ENCODE measurements around the gene TREM2. TPM values are rescaled to one million over a fixed set of nuclear protein-coding genes. Genes with fewer than 3 reads are reported as not detected.
A peak's percentile ranks its signal among the peaks of the same experiment; 100 is the strongest.

Gene TREM2
- total and polyA plus RNA-seq, 2 donors (not counting 1 experiment from before 2014, with no cell fraction given) = 0.33 TPM; not detected in 1

GRCh38 chr6:41208439-41209106, 45.7 kb upstream of the TREM2 start:
- TF ChIP-seq, protein P1, sequence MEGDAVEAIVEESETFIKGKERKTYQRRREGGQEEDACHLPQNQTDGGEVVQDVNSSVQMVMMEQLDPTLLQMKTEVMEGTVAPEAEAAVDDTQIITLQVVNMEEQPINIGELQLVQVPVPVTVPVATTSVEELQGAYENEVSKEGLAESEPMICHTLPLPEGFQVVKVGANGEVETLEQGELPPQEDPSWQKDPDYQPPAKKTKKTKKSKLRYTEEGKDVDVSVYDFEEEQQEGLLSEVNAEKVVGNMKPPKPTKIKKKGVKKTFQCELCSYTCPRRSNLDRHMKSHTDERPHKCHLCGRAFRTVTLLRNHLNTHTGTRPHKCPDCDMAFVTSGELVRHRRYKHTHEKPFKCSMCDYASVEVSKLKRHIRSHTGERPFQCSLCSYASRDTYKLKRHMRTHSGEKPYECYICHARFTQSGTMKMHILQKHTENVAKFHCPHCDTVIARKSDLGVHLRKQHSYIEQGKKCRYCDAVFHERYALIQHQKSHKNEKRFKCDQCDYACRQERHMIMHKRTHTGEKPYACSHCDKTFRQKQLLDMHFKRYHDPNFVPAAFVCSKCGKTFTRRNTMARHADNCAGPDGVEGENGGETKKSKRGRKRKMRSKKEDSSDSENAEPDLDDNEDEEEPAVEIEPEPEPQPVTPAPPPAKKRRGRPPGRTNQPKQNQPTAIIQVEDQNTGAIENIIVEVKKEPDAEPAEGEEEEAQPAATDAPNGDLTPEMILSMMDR (IDR thresholded peaks at IDR 0.05) = no peak
- TF ChIP-seq EZH2 (IDR thresholded peaks at IDR 0.05; ENCODE audit: borderline replicate concordance, insufficient read depth, low read depth, low read length, poor library complexity, severe bottlenecking) = no peak
- H3K27ac ChIP-seq (ENCODE audit: low read length in 2 of 2) = peak overlapping the region; percentile 77 to 91
- peak overlapping the region; percentile 45 for H3K9ac ChIP-seq (ENCODE audit: low read length)
- Mint-ChIP-seq H3K9me3 (ENCODE audit: insufficient read depth) (peaks cover 9% of the 10 kb centered on the region), H3K4me1 (peaks cover 53% of the 10 kb centered on the region), H3K27me3 (no peaks in the 10 kb centered on the region), H3K27ac (peak overlapping the region; percentile 93), H3K4me3 (peak overlapping the region; percentile 61)
- peaks cover under 1 to 3% (median 3%) of the 10 kb centered on the region in 3 donors for H3K9me3 ChIP-seq (ENCODE audit: control extremely low read depth in 1 of 3, control insufficient read depth in 2 of 3, insufficient read depth in 1 of 3, low read length in 2 of 3)
- DNase-seq (peak; percentile 45), ATAC-seq (ENCODE audit: low read depth) (peak; percentile 65)
- POLR2A ChIA-PET = interaction anchor here (0.6 kb wide), 1 partner anchor 1300 kb away, joined by 3 read pairs; no protein-coding TSS in a partner anchor
- intact Hi-C loops (cut with micrococcal nuclease) = no loop called here
- peak overlapping the region; percentile 64 for H2AFZ ChIP-seq (ENCODE audit: insufficient read depth, low read depth, low read length, poor library complexity, severe bottlenecking)
- peak overlapping the region; percentile 71 for H3K4me2 ChIP-seq (replicated peaks; ENCODE audit: low read depth, low read length, poor library complexity, severe bottlenecking)
- no peaks in the 10 kb centered on the region for H3K36me3 ChIP-seq (replicated peaks in 1 of 2; ENCODE audit: control extremely low read depth in 1 of 2, control insufficient read depth in 1 of 2, extremely low read depth in 1 of 2, insufficient read depth in 2 of 2, low read length in 1 of 2)
- peak overlapping the region in 3 of 5 experiments; percentile 7 to 45 (median 27) for H3K4me3 ChIP-seq (ENCODE audit: control extremely low read depth in 1 of 5, extremely low read depth in 1 of 5, insufficient read depth in 1 of 5, low read depth in 2 of 5, low read length in 4 of 5)
- H3K79me2 ChIP-seq (ENCODE audit: control insufficient read depth, insufficient read depth, low read length) = no peaks in the 10 kb centered on the region
- H3K4me1 ChIP-seq (ENCODE audit: control insufficient read depth in 2 of 2, insufficient read depth in 2 of 2, low read length in 2 of 2) = peaks cover 31 to 37% of the 10 kb centered on the region in 2 donors
- CTCF ChIA-PET = interaction anchor here (1.2 to 1.4 kb wide), 2 partner anchors 26 to 96 kb away, joined by 3 read pairs; no protein-coding TSS in a partner anchor
- no peaks in the 10 kb centered on the region for H4K20me1 ChIP-seq (ENCODE audit: control insufficient read depth, insufficient read depth, low read length, poor library complexity, severe bottlenecking)
- 48% methylated on average over 3 of the region's 7 CpGs for WGBS (ENCODE audit: insufficient coverage)
- no peaks in the 10 kb centered on the region for H3K27me3 ChIP-seq (replicated peaks in 1 of 4; ENCODE audit: control extremely low read depth in 1 of 4, control insufficient read depth in 3 of 4, insufficient read depth in 4 of 4, low read length in 3 of 4)

- Histone ChIP-seq H2AFZ (ENCODE audit: insufficient read depth, low read depth, low read length, poor library complexity, severe bottlenecking) (no peak overlapping the region), H3K4me3 (ENCODE audit: control extremely low read depth in 1 of 5, extremely low read depth in 1 of 5, insufficient read depth in 1 of 5, low read depth in 2 of 5, low read length in 4 of 5) (no peak overlapping the region), H3K27ac (ENCODE audit: low read length in 2 of 2) (peak overlapping the region in 1 of 2 donors; percentile 94), H3K4me1 (ENCODE audit: control insufficient read depth in 2 of 2, insufficient read depth in 2 of 2, low read length in 2 of 2) (peaks cover 54 to 62% of the 10 kb centered on the region in 2 donors), H3K27me3 (replicated peaks in 1 of 4; ENCODE audit: control extremely low read depth in 1 of 4, control insufficient read depth in 3 of 4, insufficient read depth in 4 of 4, low read length in 3 of 4) (no peaks in the 10 kb centered on the region), H3K4me2 (replicated peaks; ENCODE audit: low read depth, low read length, poor library complexity, severe bottlenecking) (no peak overlapping the region), H3K36me3 (replicated peaks in 1 of 2; ENCODE audit: control extremely low read depth in 1 of 2, control insufficient read depth in 1 of 2, extremely low read depth in 1 of 2, insufficient read depth in 2 of 2, low read length in 1 of 2) (no peaks in the 10 kb centered on the region), H3K9ac (ENCODE audit: low read length) (no peak overlapping the region), H3K9me3 (ENCODE audit: control extremely low read depth in 1 of 3, control insufficient read depth in 2 of 3, insufficient read depth in 1 of 3, low read length in 2 of 3) (peaks cover 0 to 3% (median 3%) of the 10 kb centered on the region in 3 donors), H4K20me1 (ENCODE audit: control insufficient read depth, insufficient read depth, low read length, poor library complexity, severe bottlenecking) (no peaks in the 10 kb centered on the region), H3K79me2 (ENCODE audit: control insufficient read depth, insufficient read depth, low read length) (no peaks in the 10 kb centered on the region)
- intact Hi-C loops (cut with micrococcal nuclease) = no loop called here
- H3K4me3 Mint-ChIP-seq = no peak overlapping the region
- ChIA-PET POLR2A (no interaction called here), CTCF (interaction anchor here (0.8 to 0.9 kb wide), 2 partner anchors 21 to 103 kb away, joined by 4 to 5 read pairs; no protein-coding TSS in a partner anchor)
- no peak for DNase-seq
- H3K27me3 Mint-ChIP-seq = no peaks in the 10 kb centered on the region
- TF ChIP-seq, protein P1 (IDR thresholded peaks at IDR 0.05) = no peak
- no peak for TF ChIP-seq EZH2 (IDR thresholded peaks at IDR 0.05; ENCODE audit: borderline replicate concordance, insufficient read depth, low read depth, low read length, poor library complexity, severe bottlenecking)
- no peak for ATAC-seq (ENCODE audit: low read depth)
- peak overlapping the region; percentile 59 for H3K27ac Mint-ChIP-seq
- 100% methylated on average over 1 of the region's 1 CpG for WGBS (ENCODE audit: insufficient coverage)
- H3K9me3 Mint-ChIP-seq (ENCODE audit: insufficient read depth) = peaks cover 9% of the 10 kb centered on the region
- peaks cover 66% of the 10 kb centered on the region for H3K4me1 Mint-ChIP-seq
These were observed 41.2 kb upstream of the TREM2 start for GRCh38 chr6:41204156-41204555.

Data from B cell (primary cell).